ENCODE measurements around the gene SPTBN5.

Gene SPTBN5

DNA sequence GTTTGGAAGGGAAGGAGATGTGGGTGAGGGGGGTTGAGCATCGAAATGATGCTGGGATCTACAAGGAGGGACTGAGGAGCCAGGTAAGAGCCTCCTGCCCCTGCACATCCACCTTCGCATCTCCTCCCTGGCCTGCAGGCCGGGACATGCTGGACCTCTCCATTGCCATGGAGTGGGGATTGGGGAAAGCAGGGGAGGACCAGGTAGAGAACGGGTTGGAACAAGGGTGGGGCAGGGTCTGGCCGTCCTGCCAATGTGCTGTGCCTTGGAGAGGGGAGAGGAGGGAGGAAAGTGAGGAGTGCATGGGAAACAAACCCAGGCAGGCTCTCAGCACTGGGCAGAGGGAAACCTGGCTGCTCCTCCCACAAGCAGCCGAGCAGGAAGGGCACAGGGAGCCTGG is 44.6 kb downstream of the SPTBN5 start:
- no peak overlapping the region for H3K9ac ChIP-seq (ENCODE audit: low read length)
- no peaks in the 10 kb centered on the region for H3K79me2 ChIP-seq (ENCODE audit: low read length)
- H3K27me3 ChIP-seq (ENCODE audit: low read depth, low read length) = no peaks in the 10 kb centered on the region
- no peaks in the 10 kb centered on the region for H3K9me3 ChIP-seq (ENCODE audit: insufficient read depth, low read length)
- H3K4me1 ChIP-seq (ENCODE audit: low read length) = no peaks in the 10 kb centered on the region
- TF ChIP-seq, protein P1, sequence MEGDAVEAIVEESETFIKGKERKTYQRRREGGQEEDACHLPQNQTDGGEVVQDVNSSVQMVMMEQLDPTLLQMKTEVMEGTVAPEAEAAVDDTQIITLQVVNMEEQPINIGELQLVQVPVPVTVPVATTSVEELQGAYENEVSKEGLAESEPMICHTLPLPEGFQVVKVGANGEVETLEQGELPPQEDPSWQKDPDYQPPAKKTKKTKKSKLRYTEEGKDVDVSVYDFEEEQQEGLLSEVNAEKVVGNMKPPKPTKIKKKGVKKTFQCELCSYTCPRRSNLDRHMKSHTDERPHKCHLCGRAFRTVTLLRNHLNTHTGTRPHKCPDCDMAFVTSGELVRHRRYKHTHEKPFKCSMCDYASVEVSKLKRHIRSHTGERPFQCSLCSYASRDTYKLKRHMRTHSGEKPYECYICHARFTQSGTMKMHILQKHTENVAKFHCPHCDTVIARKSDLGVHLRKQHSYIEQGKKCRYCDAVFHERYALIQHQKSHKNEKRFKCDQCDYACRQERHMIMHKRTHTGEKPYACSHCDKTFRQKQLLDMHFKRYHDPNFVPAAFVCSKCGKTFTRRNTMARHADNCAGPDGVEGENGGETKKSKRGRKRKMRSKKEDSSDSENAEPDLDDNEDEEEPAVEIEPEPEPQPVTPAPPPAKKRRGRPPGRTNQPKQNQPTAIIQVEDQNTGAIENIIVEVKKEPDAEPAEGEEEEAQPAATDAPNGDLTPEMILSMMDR (IDR thresholded peaks at IDR 0.05; ENCODE audit: low read depth, low read length) = no peak
- no peak for TF ChIP-seq EZH2phosphoT487 (IDR thresholded peaks at IDR 0.05; ENCODE audit: low read depth)
- H3K4me3 ChIP-seq (ENCODE audit: low read length) = no peak overlapping the region
- H3K36me3 ChIP-seq (replicated peaks; ENCODE audit: low read depth, low read length) = no peaks in the 10 kb centered on the region
- no peak overlapping the region for H3K27ac ChIP-seq (ENCODE audit: low read length)
- no peaks in the 10 kb centered on the region for H4K20me1 ChIP-seq (ENCODE audit: insufficient read depth, low read length)
- no peak overlapping the region for H3K4me2 ChIP-seq (ENCODE audit: low read length)
- H2AFZ ChIP-seq (ENCODE audit: low read depth, low read length) = no peak overlapping the region

DNA sequence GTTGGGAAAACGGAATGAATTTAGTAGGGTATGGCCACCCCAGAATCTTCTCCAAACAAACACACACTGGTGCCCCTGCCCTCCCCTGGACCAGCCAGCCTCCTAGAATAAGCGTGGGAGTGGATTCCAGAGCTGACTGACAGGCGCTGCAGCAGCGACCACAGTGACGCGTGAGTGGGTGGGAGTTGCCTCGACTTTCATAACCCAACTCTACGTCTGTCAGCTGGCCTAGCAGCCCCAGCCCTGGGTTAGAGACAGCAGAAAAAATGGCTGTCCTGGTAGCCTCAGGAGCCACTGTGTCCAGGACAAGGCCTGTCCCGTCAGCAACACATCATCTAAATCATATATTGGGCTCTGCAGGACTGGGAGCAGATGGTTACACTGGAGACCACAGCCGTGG is 45.2 kb downstream of the SPTBN5 start:
- no peak overlapping the region for H3K4me3 ChIP-seq (ENCODE audit: low read length)
- no peaks in the 10 kb centered on the region for H4K20me1 ChIP-seq (ENCODE audit: insufficient read depth, low read length)
- H2AFZ ChIP-seq (ENCODE audit: low read depth, low read length) = no peak overlapping the region
- no peak overlapping the region for H3K9ac ChIP-seq (ENCODE audit: low read length)
- H3K4me1 ChIP-seq (ENCODE audit: low read length) = no peaks in the 10 kb centered on the region
- no peak overlapping the region for H3K27ac ChIP-seq (ENCODE audit: low read length)
- no peaks in the 10 kb centered on the region for H3K79me2 ChIP-seq (ENCODE audit: low read length)
- H3K36me3 ChIP-seq (replicated peaks; ENCODE audit: low read depth, low read length) = no peaks in the 10 kb centered on the region
- TF ChIP-seq EZH2phosphoT487 (IDR thresholded peaks at IDR 0.05; ENCODE audit: low read depth) = no peak
- TF ChIP-seq, protein P1 (IDR thresholded peaks at IDR 0.05; ENCODE audit: low read depth, low read length) = no peak
- H3K27me3 ChIP-seq (ENCODE audit: low read depth, low read length) = no peaks in the 10 kb centered on the region
- no peaks in the 10 kb centered on the region for H3K9me3 ChIP-seq (ENCODE audit: insufficient read depth, low read length)
- H3K4me2 ChIP-seq (ENCODE audit: low read length) = no peak overlapping the region

DNA sequence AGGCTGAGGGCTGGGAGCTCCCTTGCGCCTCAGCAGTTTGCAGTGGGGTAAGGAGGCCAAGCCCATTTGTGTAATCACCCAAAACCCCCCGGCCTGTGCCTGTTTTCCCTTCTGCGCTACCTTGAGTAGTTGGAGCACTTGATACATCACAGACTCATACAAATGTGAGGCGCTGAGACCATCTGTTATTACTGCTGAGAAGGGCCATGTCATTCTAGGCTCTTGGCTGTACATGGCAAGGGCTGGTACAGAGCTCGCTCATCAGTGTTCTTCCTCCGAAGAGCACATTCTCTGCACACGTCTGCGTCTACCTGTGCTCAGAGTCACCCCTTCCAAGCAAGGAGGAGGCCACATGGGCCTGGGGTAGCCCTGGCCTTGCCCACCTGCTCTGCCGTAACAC is 45.9 kb downstream of the SPTBN5 start:
- Histone ChIP-seq H3K79me2 (ENCODE audit: low read length) (no peaks in the 10 kb centered on the region), H4K20me1 (ENCODE audit: insufficient read depth, low read length) (no peaks in the 10 kb centered on the region), H3K9me3 (ENCODE audit: insufficient read depth, low read length) (no peaks in the 10 kb centered on the region), H2AFZ (ENCODE audit: low read depth, low read length) (no peak overlapping the region), H3K36me3 (replicated peaks; ENCODE audit: low read depth, low read length) (no peaks in the 10 kb centered on the region), H3K4me3 (ENCODE audit: low read length) (no peak overlapping the region), H3K4me1 (ENCODE audit: low read length) (no peaks in the 10 kb centered on the region), H3K9ac (ENCODE audit: low read length) (no peak overlapping the region), H3K4me2 (ENCODE audit: low read length) (no peak overlapping the region), H3K27ac (ENCODE audit: low read length) (no peak overlapping the region), H3K27me3 (ENCODE audit: low read depth, low read length) (no peaks in the 10 kb centered on the region)
- no peak for TF ChIP-seq EZH2phosphoT487 (IDR thresholded peaks at IDR 0.05; ENCODE audit: low read depth)

DNA sequence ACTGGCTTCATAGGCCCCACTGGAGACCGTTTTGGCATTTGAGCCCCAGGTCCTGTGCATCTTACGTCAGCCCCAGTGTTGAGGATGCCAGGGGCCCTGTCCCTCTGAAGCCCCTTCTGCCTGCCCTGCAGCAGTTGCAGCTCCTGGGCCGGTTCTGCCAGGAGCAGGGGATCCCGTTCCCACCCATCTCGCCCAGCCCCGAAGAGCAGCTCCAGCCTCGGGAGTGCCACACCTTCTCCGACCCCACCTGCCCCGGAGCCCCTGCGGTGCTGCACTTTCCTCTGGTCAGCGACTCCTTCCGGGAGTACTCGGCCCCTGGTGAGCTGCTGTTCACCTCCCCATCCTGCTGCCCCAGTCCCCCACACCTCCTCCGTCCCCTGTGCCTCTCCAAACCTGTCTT is 46.6 kb downstream of the SPTBN5 start:
- no peak overlapping the region for H2AFZ ChIP-seq (ENCODE audit: low read depth, low read length)
- no peak overlapping the region for H3K9ac ChIP-seq (ENCODE audit: low read length)
- no peaks in the 10 kb centered on the region for H3K4me1 ChIP-seq (ENCODE audit: low read length)
- no peaks in the 10 kb centered on the region for H3K27me3 ChIP-seq (ENCODE audit: low read depth, low read length)
- no peak overlapping the region for H3K27ac ChIP-seq (ENCODE audit: low read length)
- no peaks in the 10 kb centered on the region for H4K20me1 ChIP-seq (ENCODE audit: insufficient read depth, low read length)
- no peaks in the 10 kb centered on the region for H3K9me3 ChIP-seq (ENCODE audit: insufficient read depth, low read length)
- no peaks in the 10 kb centered on the region for H3K79me2 ChIP-seq (ENCODE audit: low read length)
- TF ChIP-seq, protein P1 (IDR thresholded peaks at IDR 0.05; ENCODE audit: low read depth, low read length) = no peak
- no peak for TF ChIP-seq EZH2phosphoT487 (IDR thresholded peaks at IDR 0.05; ENCODE audit: low read depth)
- H3K4me3 ChIP-seq (ENCODE audit: low read length) = no peak overlapping the region
- no peaks in the 10 kb centered on the region for H3K36me3 ChIP-seq (replicated peaks; ENCODE audit: low read depth, low read length)
- H3K4me2 ChIP-seq (ENCODE audit: low read length) = no peak overlapping the region

DNA sequence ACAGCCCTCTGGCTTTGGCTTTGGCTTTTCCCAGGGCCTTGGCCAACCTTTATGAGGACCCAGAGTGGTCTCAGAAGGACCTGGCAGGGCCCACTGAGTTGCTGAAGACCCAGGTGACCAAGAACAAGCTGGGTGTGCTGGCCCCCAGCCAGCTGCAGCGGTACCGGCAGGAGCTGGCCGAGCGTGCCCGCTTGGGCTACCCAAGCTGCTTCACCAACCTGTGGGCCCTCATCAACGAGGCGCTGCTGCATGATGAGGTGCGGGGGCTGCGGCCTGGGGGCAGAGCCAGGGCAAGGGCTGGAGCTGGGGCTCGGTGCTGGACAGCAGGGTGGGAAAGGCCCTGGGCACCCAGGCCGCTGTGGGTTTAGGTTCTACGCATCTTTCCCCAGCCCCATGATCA is 49.0 kb downstream of the SPTBN5 start:
- no peak overlapping the region for H3K9ac ChIP-seq (ENCODE audit: low read length)
- H3K27ac ChIP-seq (ENCODE audit: low read length) = no peak overlapping the region
- H3K4me2 ChIP-seq (ENCODE audit: low read length) = no peak overlapping the region
- no peak for TF ChIP-seq EZH2phosphoT487 (IDR thresholded peaks at IDR 0.05; ENCODE audit: low read depth)
- TF ChIP-seq, protein P1 (IDR thresholded peaks at IDR 0.05; ENCODE audit: low read depth, low read length) = no peak
- no peak overlapping the region for H2AFZ ChIP-seq (ENCODE audit: low read depth, low read length)
- no peaks in the 10 kb centered on the region for H3K4me1 ChIP-seq (ENCODE audit: low read length)
- H3K4me3 ChIP-seq (ENCODE audit: low read length) = no peak overlapping the region
- H3K27me3 ChIP-seq (ENCODE audit: low read depth, low read length) = no peaks in the 10 kb centered on the region
- no peaks in the 10 kb centered on the region for H3K9me3 ChIP-seq (ENCODE audit: insufficient read depth, low read length)
- H3K36me3 ChIP-seq (replicated peaks; ENCODE audit: low read depth, low read length) = no peaks in the 10 kb centered on the region
- no peaks in the 10 kb centered on the region for H3K79me2 ChIP-seq (ENCODE audit: low read length)
- H4K20me1 ChIP-seq (ENCODE audit: insufficient read depth, low read length) = no peaks in the 10 kb centered on the region
